GM21423 (cell line): ENCODE data around the gene ALDH6A1.

Experiments used
- ATAC-seq: cut with Tn5 transposase; IDR thresholded peaks from one replicate; pipeline ENCODE4 v1.9.1; 2021; ENCODE audit warnings: mild to moderate bottlenecking, moderate library complexity; ENCODE audit not compliant: unreplicated experiment

Gene ALDH6A1

GRCh38 chr14:74049876-74050495 is 34.3 kb downstream of the ALDH6A1 start:
- no peak for ATAC-seq

GRCh38 chr14:74048281-74048680 is 36.0 kb downstream of the ALDH6A1 start:
- ATAC-seq, result no peak

- ATAC-seq, result no peak
Observed at GRCh38 chr14:74045522-74045921, 38.7 kb downstream of the ALDH6A1 start.

- ATAC-seq, result no peak
Observed at GRCh38 chr14:74042296-74042695, 42.0 kb downstream of the ALDH6A1 start.

GRCh38 chr14:74038020-74038859 is 46.0 kb downstream of the ALDH6A1 start:
- no peak for ATAC-seq

GRCh38 chr14:74035556-74035955 is 48.7 kb downstream of the ALDH6A1 start:
- ATAC-seq, result no peak

GRCh38 chr14:74034572-74034971 is 49.7 kb downstream of the ALDH6A1 start:
- no peak for ATAC-seq

- no peak for ATAC-seq
Observed at GRCh38 chr14:74029136-74029535, 55.1 kb downstream of the ALDH6A1 start.

GRCh38 chr14:74022346-74022745 is 61.9 kb downstream of the ALDH6A1 start:
- ATAC-seq, result no peak

- ATAC-seq, result no peak
Observed at GRCh38 chr14:74019408-74020137, 64.7 kb downstream of the ALDH6A1 start.

- ATAC-seq, result peak; percentile 92
Observed at GRCh38 chr14:74018586-74019407, 65.5 kb downstream of the ALDH6A1 start, which contains the start of the genes BBOF1 and ENTPD5. Gene BBOF1 (plus strand): TSS chr14:74019349. CDS start chr14:74019479, 130 bp downstream. Gene ENTPD5 (minus strand): TSS chr14:74019288. CDS start chr14:73988102, 31,186 bp downstream.

- ATAC-seq, result peak; percentile 6
Observed at GRCh38 chr14:74018174-74018585, 66.1 kb downstream of the ALDH6A1 start.

GRCh38 chr14:74015963-74016362 is 68.3 kb downstream of the ALDH6A1 start:
- no peak for ATAC-seq

GRCh38 chr14:74015176-74015575 is 69.1 kb downstream of the ALDH6A1 start:
- ATAC-seq, result no peak

GRCh38 chr14:74014299-74014698 is 70.0 kb downstream of the ALDH6A1 start:
- ATAC-seq, result no peak

GRCh38 chr14:74008843-74009499 is 75.3 kb downstream of the ALDH6A1 start:
- no peak for ATAC-seq
